ENCODE data around the gene THNSL1. TPM values are rescaled to one million over a fixed set of nuclear protein-coding genes. Genes with fewer than 3 reads are reported as not detected.
A peak's percentile ranks its signal among the peaks of the same experiment; 100 is the strongest.

THNSL1 gene
- total and polyA plus RNA-seq, 2 of the 13 experiments (the other 11 are each of a cell fraction or from before 2014, with no cell fraction given): 1.3 to 3.8 TPM

GRCh38 chr10:25016376-25017153 is at the start of gene THNSL1 (continued):
- 0 out of 2 replicates have a peak, but pooled peaks have one; percentile 31 for TF ChIP-seq MEF2D (CRISPR knock-in tag; IDR thresholded peaks at IDR 0.05)
- no peak for TF ChIP-seq NFIC (IDR thresholded peaks at IDR 0.05; ENCODE audit: low read length)
- peak; percentile 87 for TF ChIP-seq ZNF431 (CRISPR knock-in tag; IDR thresholded peaks at IDR 0.05; ENCODE audit: borderline replicate concordance, low read depth)
- TF ChIP-seq MNT (IDR thresholded peaks at IDR 0.05): peak; percentile 88
- peak; percentile 99 for TF ChIP-seq YEATS4 (CRISPR knock-in tag; IDR thresholded peaks at IDR 0.05; ENCODE audit: borderline replicate concordance)
- TF ChIP-seq ZNF546 (CRISPR knock-in tag; conservative IDR thresholded peaks at IDR 0.05): peak; percentile 95
- TF ChIP-seq DNMT1 (CRISPR knock-in tag; IDR thresholded peaks at IDR 0.05): peak; percentile 80; the same call in 1 of the 2 replicates
- TF ChIP-seq ZBTB4 (CRISPR knock-in tag; IDR thresholded peaks at IDR 0.05; ENCODE audit: borderline replicate concordance): peak; percentile 83; the same call in 1 of the 2 replicates
- TF ChIP-seq ZMAT5 (CRISPR knock-in tag; IDR thresholded peaks at IDR 0.05; ENCODE audit: borderline replicate concordance, low read depth): no peak
- no peak for TF ChIP-seq TCF7 (IDR thresholded peaks at IDR 0.05; ENCODE audit: low read depth)
- peak; percentile 93 for TF ChIP-seq RFXAP (CRISPR knock-in tag; IDR thresholded peaks at IDR 0.05; ENCODE audit: borderline replicate concordance)
- TF ChIP-seq POGK (CRISPR knock-in tag; conservative IDR thresholded peaks at IDR 0.05): peak; percentile 86; the same call in 1 of the 2 replicates
- no peak for TF ChIP-seq ZFP36 (IDR thresholded peaks at IDR 0.05; ENCODE audit: borderline replicate concordance, low read depth, low read length, partially characterized antibody)
- peak; percentile 89 for TF ChIP-seq PBX3 (CRISPR knock-in tag; IDR thresholded peaks at IDR 0.05; ENCODE audit: borderline replicate concordance)
- peak; percentile 98 for TF ChIP-seq ZNF703 (CRISPR knock-in tag; IDR thresholded peaks at IDR 0.05; ENCODE audit: borderline replicate concordance)
- no peak for TF ChIP-seq ZNF652 (CRISPR knock-in tag; IDR thresholded peaks at IDR 0.05; ENCODE audit: borderline replicate concordance, low read depth)
- TF ChIP-seq SPEN (CRISPR knock-in tag; IDR thresholded peaks at IDR 0.05; ENCODE audit: low read depth): peak; percentile 92
- TF ChIP-seq ZNF326 (CRISPR knock-in tag; IDR thresholded peaks at IDR 0.05; ENCODE audit: borderline replicate concordance): no peak
- TF ChIP-seq ZMYM2 (CRISPR knock-in tag; IDR thresholded peaks at IDR 0.05): no peak; the same call in 1 of the 2 replicates
- TF ChIP-seq SRF (IDR thresholded peaks at IDR 0.05; ENCODE audit: low read depth, low read length): no peak
- TF ChIP-seq ZNF232 (CRISPR knock-in tag; IDR thresholded peaks at IDR 0.05; ENCODE audit: borderline replicate concordance): peak; percentile 98
